Fibroblast of lung (primary cell): ENCODE data around the gene CAMSAP2. TPM values are rescaled to one million over a fixed set of nuclear protein-coding genes. Genes with fewer than 3 reads are reported as not detected.

Experiments used
- DNase-seq, 2 donors: peaks; one replicate each; pipeline versions ENCODE4 v3.0.0 to v3.0.0-alpha.2; 2010; ENCODE audit warnings: low read depth in 2 of 2
- H2AFZ ChIP-seq: 2 replicates; pipeline ENCODE4 v1.5.1; 2012; ENCODE audit warnings: low read length, control low read depth, inconsistent platforms
- H3K27ac ChIP-seq: 2 replicates; pipeline ENCODE4 v1.5.1; 2011; ENCODE audit warnings: low read length, control low read depth; ENCODE audit not compliant: insufficient read depth
- H3K27me3 ChIP-seq: 2 replicates; pipeline ENCODE4 v1.5.1; 2011; ENCODE audit warnings: mild to moderate bottlenecking, low read length; ENCODE audit not compliant: control insufficient read depth, insufficient read depth
- H3K36me3 ChIP-seq: 2 replicates; pipeline ENCODE4 v1.5.1; 2011; ENCODE audit warnings: low read length; ENCODE audit not compliant: control insufficient read depth, insufficient read depth
- H3K4me1 ChIP-seq: 2 replicates; pipeline ENCODE4 v1.5.1; 2011; ENCODE audit warnings: low read length; ENCODE audit not compliant: control insufficient read depth, insufficient read depth; ENCODE audit errors: extremely low read depth
- H3K4me2 ChIP-seq: 2 replicates; pipeline ENCODE4 v1.5.1; 2011; ENCODE audit warnings: low read length, control low read depth; ENCODE audit not compliant: insufficient read depth; ENCODE audit errors: extremely low read depth
- H3K4me3 ChIP-seq, 4 experiments: fragments of 200-600 bp in 1 of 4; sonication (generic) in 1 of 4; replicated peaks in 1 of 4; 2 replicates each; pipeline ENCODE4 v1.5.1; 2011 to 2016; ENCODE audit warnings: low read length in 4 of 4, low read depth in 3 of 4, mild to moderate bottlenecking in 3 of 4, control low read depth in 2 of 4, inconsistent platforms in 1 of 4, mixed read lengths in 1 of 4; ENCODE audit not compliant: insufficient read depth in 1 of 4; ENCODE audit errors: control extremely low read depth in 1 of 4
- H3K79me2 ChIP-seq: 2 replicates; pipeline ENCODE4 v1.5.1; 2012; ENCODE audit warnings: mild to moderate bottlenecking, low read length, inconsistent platforms; ENCODE audit not compliant: control insufficient read depth, insufficient read depth
- H3K9ac ChIP-seq: 2 replicates; pipeline ENCODE4 v1.5.1; 2011; ENCODE audit warnings: mild to moderate bottlenecking, low read length, control low read depth; ENCODE audit not compliant: insufficient read depth
- H3K9me3 ChIP-seq: 2 replicates; pipeline ENCODE4 v1.5.1; 2012; ENCODE audit warnings: low read depth, low read length; ENCODE audit not compliant: control insufficient read depth, insufficient read depth
- H4K20me1 ChIP-seq: 2 replicates; pipeline ENCODE4 v1.5.1; 2011; ENCODE audit warnings: low read length; ENCODE audit not compliant: control insufficient read depth, insufficient read depth; ENCODE audit errors: extremely low read depth
- CTCF ChIP-seq, 2 donors: IDR thresholded peaks in 1 of 2; conservative IDR thresholded peaks in 1 of 2; 1 replicate in 1 of 2; 2 replicates in 1 of 2; pipeline ENCODE4 v1.5.1; 2011 to 2012; ENCODE audit warnings: low read length in 2 of 2, control low read depth in 1 of 2, inconsistent platforms in 1 of 2, low read depth in 1 of 2, mild to moderate bottlenecking in 1 of 2
- EZH2 ChIP-seq: IDR thresholded peaks from 2 replicates; pipeline ENCODE4 v1.5.1; 2012; ENCODE audit warnings: low read length, control low read depth, mild to moderate bottlenecking; ENCODE audit errors: missing control alignments
- polyA plus RNA-seq, 2 donors: library from polyadenylated mRNA; depleted of rRNA in 1 of 2; stranded (reverse) in 1 of 2; unstranded in 1 of 2; fragments of >200 nt; gene quantifications; 2 replicates each; pipeline ENCODE4 v1.2.1, GENCODE V29; 2011 to 2012; ENCODE audit warnings: missing spikeins in 1 of 2
- total RNA-seq: library from RNA; depleted of rRNA; stranded (reverse); fragments of >200 nt; gene quantifications from 2 replicates; pipeline ENCODE4 v1.2.1, GENCODE V29; 2014

The CAMSAP2 gene
- total and polyA plus RNA-seq, 2 donors (not counting 1 experiment from before 2014, with no cell fraction given), result 22.3 to 32.5 TPM

- DNase-seq, result no peak
Measured at GRCh38 chr1:200818248-200818647, 79.6 kb downstream of the CAMSAP2 start.

GRCh38 chr1:200819726-200820125 lies 81.0 kb downstream of the CAMSAP2 start:
- Histone ChIP-seq H3K27me3 (no peaks in the 10 kb centered on the region), H3K79me2 (no peaks in the 10 kb centered on the region), H3K4me2 (no peak overlapping the region), H4K20me1 (no peaks in the 10 kb centered on the region), H3K36me3 (no peaks in the 10 kb centered on the region), H3K9me3 (no peaks in the 10 kb centered on the region), H2AFZ (no peak overlapping the region), H3K9ac (no peak overlapping the region), H3K4me1 (no peaks in the 10 kb centered on the region), H3K27ac (no peak overlapping the region), H3K4me3 (no peak overlapping the region)
- DNase-seq, result no peak
- TF ChIP-seq EZH2, result no peak
- no peak for TF ChIP-seq CTCF (conservative IDR thresholded peaks at IDR 0.05 in 1 of 2, IDR thresholded peaks at IDR 0.05 in 1 of 2; ENCODE audit: low read depth in 1 of 2, low read length in 2 of 2)

More at GRCh38 chr1:200818248-200818647, 79.6 kb downstream of the CAMSAP2 start:
- H3K9ac ChIP-seq, result no peak overlapping the region
- no peak overlapping the region for H3K27ac ChIP-seq
- no peaks in the 10 kb centered on the region for H3K36me3 ChIP-seq
- no peaks in the 10 kb centered on the region for H3K27me3 ChIP-seq
- H2AFZ ChIP-seq, result no peak overlapping the region
- H3K4me2 ChIP-seq, result no peak overlapping the region
- no peak overlapping the region for H3K4me3 ChIP-seq
- H4K20me1 ChIP-seq, result no peaks in the 10 kb centered on the region
- no peaks in the 10 kb centered on the region for H3K9me3 ChIP-seq
- TF ChIP-seq CTCF (conservative IDR thresholded peaks at IDR 0.05 in 1 of 2, IDR thresholded peaks at IDR 0.05 in 1 of 2; ENCODE audit: low read depth in 1 of 2, low read length in 2 of 2) (no peak), EZH2 (no peak)
- no peaks in the 10 kb centered on the region for H3K4me1 ChIP-seq
- peaks cover 2% of the 10 kb centered on the region for H3K79me2 ChIP-seq

GRCh38 chr1:200831091-200831490 lies 92.4 kb downstream of the CAMSAP2 start:
- Histone ChIP-seq H3K4me2 (no peak overlapping the region), H3K27me3 (no peaks in the 10 kb centered on the region), H2AFZ (no peak overlapping the region), H3K36me3 (no peaks in the 10 kb centered on the region), H3K4me1 (no peaks in the 10 kb centered on the region), H3K79me2 (peaks cover 1% of the 10 kb centered on the region), H3K9ac (no peak overlapping the region), H4K20me1 (no peaks in the 10 kb centered on the region), H3K4me3 (no peak overlapping the region), H3K27ac (no peak overlapping the region), H3K9me3 (no peaks in the 10 kb centered on the region)
- TF ChIP-seq EZH2 (no peak), CTCF (conservative IDR thresholded peaks at IDR 0.05 in 1 of 2, IDR thresholded peaks at IDR 0.05 in 1 of 2; ENCODE audit: low read depth in 1 of 2, low read length in 2 of 2) (no peak)
- DNase-seq, result no peak
